HG02763 (cell line): ENCODE results near the gene CDK14.
"Not testable (repeated sequence)": the region's sequence is repeated elsewhere in the genome, so short reads cannot be mapped to it uniquely, and the experiment has no call there.

ENCODE experiments used
- ATAC-seq: cut with Tn5 transposase; IDR thresholded peaks from one replicate; pipeline ENCODE4 v1.9.1; 2021; ENCODE audit warnings: mild to moderate bottlenecking, moderate library complexity; ENCODE audit not compliant: unreplicated experiment

The CDK14 gene

GRCh38 chr7:90777041-90777440 is 180.9 kb downstream of the CDK14 start:
- peak; percentile 95 for ATAC-seq

GRCh38 chr7:90777465-90777864 is 181.3 kb downstream of the CDK14 start:
- ATAC-seq, result peak; percentile 40

- ATAC-seq, result no peak
These were observed 181.8 kb downstream of the CDK14 start for GRCh38 chr7:90777886-90778285.

- no peak for ATAC-seq
These were observed 191.9 kb downstream of the CDK14 start for GRCh38 chr7:90788052-90788451.

GRCh38 chr7:90789736-90790306 is 193.7 kb downstream of the CDK14 start:
- no peak for ATAC-seq

GRCh38 chr7:90791596-90791995 is 195.5 kb downstream of the CDK14 start:
- ATAC-seq, result no peak

GRCh38 chr7:90792301-90792700 is 196.2 kb downstream of the CDK14 start:
- ATAC-seq, result no peak

GRCh38 chr7:90794234-90794633 is 198.1 kb downstream of the CDK14 start:
- not testable (repeated sequence) for ATAC-seq

- ATAC-seq, result no peak
These were observed 201.5 kb downstream of the CDK14 start for GRCh38 chr7:90797596-90797995.

- ATAC-seq, result no peak
These were observed 208.2 kb downstream of the CDK14 start for GRCh38 chr7:90804370-90804769.

GRCh38 chr7:90815552-90815951 is 219.4 kb downstream of the CDK14 start:
- ATAC-seq, result not testable (repeated sequence)

GRCh38 chr7:90816511-90817142 is 220.5 kb downstream of the CDK14 start:
- ATAC-seq, result peak; percentile 99

- no peak for ATAC-seq
These were observed 221.0 kb downstream of the CDK14 start for GRCh38 chr7:90817151-90817550.

GRCh38 chr7:90817846-90818245 is 221.7 kb downstream of the CDK14 start:
- no peak for ATAC-seq

- no peak for ATAC-seq
These were observed 222.2 kb downstream of the CDK14 start for GRCh38 chr7:90818341-90818740.

- no peak for ATAC-seq
These were observed 226.0 kb downstream of the CDK14 start for GRCh38 chr7:90821961-90822620.

GRCh38 chr7:90824386-90825307 is 228.5 kb downstream of the CDK14 start:
- no peak for ATAC-seq

GRCh38 chr7:90825779-90826178 is 229.7 kb downstream of the CDK14 start:
- no peak for ATAC-seq

GRCh38 chr7:90828601-90829000 is 232.5 kb downstream of the CDK14 start:
- no peak for ATAC-seq

GRCh38 chr7:90830308-90830707 is 234.2 kb downstream of the CDK14 start:
- ATAC-seq, result no peak

- ATAC-seq, result no peak
These were observed 236.6 kb downstream of the CDK14 start for GRCh38 chr7:90832726-90833125.
